Neural cell (in vitro differentiated cells): ENCODE data around the gene CREB3L2. TPM values are rescaled to one million over a fixed set of nuclear protein-coding genes. Genes with fewer than 3 reads are reported as not detected.
"Not testable (repeated sequence)": the region's sequence is repeated elsewhere in the genome, so short reads cannot be mapped to it uniquely, and the experiment has no call there.

ENCODE experiments used
- H2AFZ ChIP-seq: fragments of 200-600, 300-800 bp; sonication (generic), shearing (Covaris generic); 2 replicates; pipeline ENCODE4 v1.6.0; 2014; ENCODE audit warnings: low read depth, mild to moderate bottlenecking, antibody characterized with exemption, low read length, moderate library complexity
- H3F3A ChIP-seq: fragments of 200-600 bp; shearing (Covaris generic); 2 replicates; pipeline ENCODE4 v1.6.1; 2016; ENCODE audit warnings: mild to moderate bottlenecking, moderate library complexity, mixed read lengths, antibody characterized with exemption, low read length; ENCODE audit not compliant: insufficient read depth, poor library complexity, severe bottlenecking
- H3K27ac ChIP-seq: fragments of 200-600, 300-800 bp; sonication (generic), shearing (Covaris generic); 2 replicates; pipeline ENCODE4 v1.5.1; 2014; ENCODE audit warnings: mild to moderate bottlenecking, low read length, moderate library complexity
- H3K27me3 ChIP-seq: fragments of 300-800, 200-600 bp; sonication (generic), shearing (Covaris generic); 2 replicates; pipeline ENCODE4 v1.6.0; 2014; ENCODE audit warnings: mild to moderate bottlenecking, low read depth, low read length, moderate library complexity; ENCODE audit not compliant: insufficient read depth
- H3K36me3 ChIP-seq: fragments of 300-800, 200-600 bp; sonication (generic), shearing (Covaris generic); 2 replicates; pipeline ENCODE4 v1.5.1; 2014; ENCODE audit warnings: mild to moderate bottlenecking, antibody characterized with exemption, low read length, moderate library complexity; ENCODE audit not compliant: insufficient read depth
- H3K4me2 ChIP-seq: fragments of 300-800, 200-600 bp; sonication (generic), shearing (Covaris generic); 2 replicates; pipeline ENCODE4 v1.6.0; 2014; ENCODE audit warnings: mild to moderate bottlenecking, low read length
- H3K4me3 ChIP-seq: fragments of 300-800, 200-600 bp; sonication (generic), shearing (Covaris generic); 2 replicates; pipeline ENCODE4 v1.5.1; 2014; ENCODE audit warnings: mild to moderate bottlenecking, low read length, moderate library complexity
- H3K79me2 ChIP-seq: fragments of 200-600 bp; shearing (Covaris generic); replicated peaks from 2 replicates; pipeline ENCODE4 v1.6.0; 2014; ENCODE audit warnings: mild to moderate bottlenecking, low read length, moderate library complexity; ENCODE audit not compliant: insufficient read depth
- H3K9ac ChIP-seq: fragments of 300-800, 200-600 bp; sonication (generic), shearing (Covaris generic); 2 replicates; pipeline ENCODE4 v1.6.1; 2016; ENCODE audit warnings: mild to moderate bottlenecking, low read length, mixed read lengths
- H3K9me2 ChIP-seq: fragments of 200-600 bp; shearing (Covaris generic); 2 replicates; pipeline ENCODE4 v1.6.1; 2016; ENCODE audit warnings: mild to moderate bottlenecking, low read length, mixed read lengths; ENCODE audit not compliant: insufficient read depth
- H3K9me3 ChIP-seq: fragments of 200-600, 300-800 bp; sonication (generic), shearing (Covaris generic); 2 replicates; pipeline ENCODE4 v1.6.1; 2016; ENCODE audit warnings: mild to moderate bottlenecking, mixed run types, low read length, moderate library complexity, mixed read lengths
- H4K20me1 ChIP-seq: fragments of 200-600 bp; shearing (Covaris generic); 2 replicates; pipeline ENCODE4 v1.6.1; 2016; ENCODE audit warnings: mild to moderate bottlenecking, mixed run types; ENCODE audit not compliant: insufficient read depth
- EP300 ChIP-seq: fragments of 450-650 bp; conservative IDR thresholded peaks from 2 replicates; pipeline ENCODE4 v1.6.1; 2014; ENCODE audit warnings: antibody characterized with exemption, mild to moderate bottlenecking, moderate library complexity; ENCODE audit not compliant: poor library complexity, severe bottlenecking
- EZH2 ChIP-seq: fragments of 200-600, 300-800 bp; shearing (Covaris generic), sonication (generic); IDR thresholded peaks from 2 replicates; pipeline ENCODE4 v1.6.1; 2014; ENCODE audit warnings: antibody characterized with exemption, low read length, borderline replicate concordance, mild to moderate bottlenecking; ENCODE audit not compliant: insufficient read depth, poor library complexity, severe bottlenecking
- MXI1 ChIP-seq: fragments of 450-650 bp; conservative IDR thresholded peaks from 2 replicates; pipeline ENCODE4 v1.6.1; 2014; ENCODE audit warnings: antibody characterized with exemption, mild to moderate bottlenecking; ENCODE audit not compliant: poor library complexity, severe bottlenecking
- POLR2AphosphoS5 ChIP-seq: IDR thresholded peaks from 2 replicates; pipeline ENCODE4 v1.6.1; 2012
- RAD21 ChIP-seq: fragments of 450-650 bp; conservative IDR thresholded peaks from 2 replicates; pipeline ENCODE4 v1.6.1; 2014; ENCODE audit warnings: antibody characterized with exemption, mild to moderate bottlenecking, moderate library complexity
- REST ChIP-seq: IDR thresholded peaks from 2 replicates; pipeline ENCODE4 v1.6.1; 2012; ENCODE audit warnings: borderline replicate concordance
- SMC3 ChIP-seq: fragments of 450-650 bp; conservative IDR thresholded peaks from 2 replicates; pipeline ENCODE4 v1.6.1; 2014; ENCODE audit warnings: antibody characterized with exemption, mild to moderate bottlenecking, moderate library complexity; ENCODE audit not compliant: poor library complexity
- TAF1 ChIP-seq: IDR thresholded peaks from 2 replicates; pipeline ENCODE4 v1.6.1; 2012; ENCODE audit warnings: low read depth
- polyA plus RNA-seq: library from polyadenylated mRNA; depleted of rRNA; stranded (reverse); fragments of >200 nt; gene quantifications from 2 replicates; pipeline ENCODE4 v1.2.3, GENCODE V29; 2014
- TF ChIP-seq, protein P1 (sequence below): fragments of 450-650 bp; IDR thresholded peaks from 2 replicates; pipeline ENCODE4 v1.5.1; 2014; ENCODE audit warnings: antibody characterized with exemption, mild to moderate bottlenecking, moderate library complexity; ENCODE audit not compliant: poor library complexity, severe bottlenecking

Gene CREB3L2
- polyA plus RNA-seq, 1 donor from 2014 or later = 1.5 TPM

GRCh38 chr7:137928626-137929025 lies 73.3 kb downstream of the CREB3L2 start:
- Histone ChIP-seq H3K4me3 (no peak overlapping the region), H2AFZ (no peak overlapping the region), H3K36me3 (no peaks in the 10 kb centered on the region), H3K27me3 (no peaks in the 10 kb centered on the region), H3K9me2 (no peaks in the 10 kb centered on the region), H3K4me2 (no peak overlapping the region), H3K9ac (no peak overlapping the region), H3K79me2 (no peaks in the 10 kb centered on the region), H4K20me1 (no peaks in the 10 kb centered on the region), H3F3A (no peaks in the 10 kb centered on the region), H3K9me3 (peaks cover 3% of the 10 kb centered on the region), H3K27ac (no peak overlapping the region)
- TF ChIP-seq, protein P1, sequence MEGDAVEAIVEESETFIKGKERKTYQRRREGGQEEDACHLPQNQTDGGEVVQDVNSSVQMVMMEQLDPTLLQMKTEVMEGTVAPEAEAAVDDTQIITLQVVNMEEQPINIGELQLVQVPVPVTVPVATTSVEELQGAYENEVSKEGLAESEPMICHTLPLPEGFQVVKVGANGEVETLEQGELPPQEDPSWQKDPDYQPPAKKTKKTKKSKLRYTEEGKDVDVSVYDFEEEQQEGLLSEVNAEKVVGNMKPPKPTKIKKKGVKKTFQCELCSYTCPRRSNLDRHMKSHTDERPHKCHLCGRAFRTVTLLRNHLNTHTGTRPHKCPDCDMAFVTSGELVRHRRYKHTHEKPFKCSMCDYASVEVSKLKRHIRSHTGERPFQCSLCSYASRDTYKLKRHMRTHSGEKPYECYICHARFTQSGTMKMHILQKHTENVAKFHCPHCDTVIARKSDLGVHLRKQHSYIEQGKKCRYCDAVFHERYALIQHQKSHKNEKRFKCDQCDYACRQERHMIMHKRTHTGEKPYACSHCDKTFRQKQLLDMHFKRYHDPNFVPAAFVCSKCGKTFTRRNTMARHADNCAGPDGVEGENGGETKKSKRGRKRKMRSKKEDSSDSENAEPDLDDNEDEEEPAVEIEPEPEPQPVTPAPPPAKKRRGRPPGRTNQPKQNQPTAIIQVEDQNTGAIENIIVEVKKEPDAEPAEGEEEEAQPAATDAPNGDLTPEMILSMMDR = no peak
- TF ChIP-seq POLR2AphosphoS5 (no peak), RAD21 (no peak), MXI1 (no peak), EZH2 (no peak), SMC3 (no peak), REST (no peak), EP300 (no peak), TAF1 (no peak)

- TF ChIP-seq, protein P1 = no peak
- TF ChIP-seq POLR2AphosphoS5 (no peak), RAD21 (no peak), SMC3 (no peak)
- Histone ChIP-seq H3K4me3 (no peak overlapping the region), H3K4me2 (no peak overlapping the region), H3K27me3 (no peaks in the 10 kb centered on the region), H3F3A (no peaks in the 10 kb centered on the region), H3K27ac (no peak overlapping the region), H3K79me2 (no peaks in the 10 kb centered on the region), H3K9me3 (peaks cover 3% of the 10 kb centered on the region), H4K20me1 (no peaks in the 10 kb centered on the region), H3K36me3 (no peaks in the 10 kb centered on the region), H3K9me2 (no peaks in the 10 kb centered on the region), H3K9ac (no peak overlapping the region), H2AFZ (no peak overlapping the region)
Observed at GRCh38 chr7:137927386-137927785, 74.5 kb downstream of the CREB3L2 start.

- H3K79me2 ChIP-seq, H3K9me2 ChIP-seq, H3K9me3 ChIP-seq, H3F3A ChIP-seq, H2AFZ ChIP-seq, H3K9ac ChIP-seq, H3K27ac ChIP-seq, H3K4me2 ChIP-seq, H3K36me3 ChIP-seq, H3K27me3 ChIP-seq, H4K20me1 ChIP-seq, H3K4me3 ChIP-seq: not testable (repeated sequence)
Observed at GRCh38 chr7:137926206-137926605, 75.7 kb downstream of the CREB3L2 start.
